Glutamatergic neuron (in vitro differentiated cells): ENCODE results near the gene SLC10A6. TPM values are rescaled to one million over a fixed set of nuclear protein-coding genes. Genes with fewer than 3 reads are reported as not detected.

ENCODE experiments used
- DNase-seq: peaks from one replicate; pipeline ENCODE4 v3.0.0; 2022
- H3K27ac Mint-ChIP-seq: one replicate; pipeline ENCODE4 v1.8.0; 2020; ENCODE audit warnings: mild to moderate bottlenecking, mixed read lengths, inconsistent platforms; ENCODE audit not compliant: unreplicated experiment
- H3K27me3 Mint-ChIP-seq: one replicate; pipeline ENCODE4 v1.8.0; 2020; ENCODE audit warnings: mild to moderate bottlenecking, moderate library complexity, mixed read lengths, inconsistent platforms; ENCODE audit not compliant: unreplicated experiment
- H3K36me3 Mint-ChIP-seq: one replicate; pipeline ENCODE4 v1.8.0; 2020; ENCODE audit warnings: mild to moderate bottlenecking, mixed read lengths, inconsistent platforms; ENCODE audit not compliant: unreplicated experiment
- H3K4me1 Mint-ChIP-seq: one replicate; pipeline ENCODE4 v1.8.0; 2020; ENCODE audit warnings: mild to moderate bottlenecking, low read depth, mixed read lengths, inconsistent platforms; ENCODE audit not compliant: unreplicated experiment
- H3K4me3 Mint-ChIP-seq: one replicate; pipeline ENCODE4 v1.8.0; 2020; ENCODE audit warnings: mild to moderate bottlenecking, mixed read lengths, inconsistent platforms; ENCODE audit not compliant: unreplicated experiment
- H3K9me3 Mint-ChIP-seq: one replicate; pipeline ENCODE4 v1.8.0; 2020; ENCODE audit warnings: mild to moderate bottlenecking, moderate library complexity, mixed read lengths, inconsistent platforms; ENCODE audit not compliant: unreplicated experiment
- long read RNA-seq: library from polyadenylated mRNA; unstranded; transcript quantifications from one replicate; pipeline ENCODE4 v2.0.0, GENCODE V29; 2020; ENCODE audit not compliant: unreplicated experiment
- total RNA-seq: library from RNA; stranded (reverse); fragmentation: NEBNext Ultra II Directional; extraction: Animal tissue kit (Norgen Biotek cat#: 25700); gene quantifications from one replicate; pipeline ENCODE4 v1.2.1, GENCODE V29; 2021; ENCODE audit not compliant: unreplicated experiment
- TF ChIP-seq, protein P1 (sequence below): fragments of 200-600 bp; sonication (generic); IDR thresholded peaks from one replicate; pipeline ENCODE4 v1.5.0; 2021; ENCODE audit not compliant: partially characterized antibody, unreplicated experiment

The SLC10A6 gene, protein sequence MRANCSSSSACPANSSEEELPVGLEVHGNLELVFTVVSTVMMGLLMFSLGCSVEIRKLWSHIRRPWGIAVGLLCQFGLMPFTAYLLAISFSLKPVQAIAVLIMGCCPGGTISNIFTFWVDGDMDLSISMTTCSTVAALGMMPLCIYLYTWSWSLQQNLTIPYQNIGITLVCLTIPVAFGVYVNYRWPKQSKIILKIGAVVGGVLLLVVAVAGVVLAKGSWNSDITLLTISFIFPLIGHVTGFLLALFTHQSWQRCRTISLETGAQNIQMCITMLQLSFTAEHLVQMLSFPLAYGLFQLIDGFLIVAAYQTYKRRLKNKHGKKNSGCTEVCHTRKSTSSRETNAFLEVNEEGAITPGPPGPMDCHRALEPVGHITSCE
- total RNA-seq = not detected
- long read RNA-seq = 0 reads

DNA sequence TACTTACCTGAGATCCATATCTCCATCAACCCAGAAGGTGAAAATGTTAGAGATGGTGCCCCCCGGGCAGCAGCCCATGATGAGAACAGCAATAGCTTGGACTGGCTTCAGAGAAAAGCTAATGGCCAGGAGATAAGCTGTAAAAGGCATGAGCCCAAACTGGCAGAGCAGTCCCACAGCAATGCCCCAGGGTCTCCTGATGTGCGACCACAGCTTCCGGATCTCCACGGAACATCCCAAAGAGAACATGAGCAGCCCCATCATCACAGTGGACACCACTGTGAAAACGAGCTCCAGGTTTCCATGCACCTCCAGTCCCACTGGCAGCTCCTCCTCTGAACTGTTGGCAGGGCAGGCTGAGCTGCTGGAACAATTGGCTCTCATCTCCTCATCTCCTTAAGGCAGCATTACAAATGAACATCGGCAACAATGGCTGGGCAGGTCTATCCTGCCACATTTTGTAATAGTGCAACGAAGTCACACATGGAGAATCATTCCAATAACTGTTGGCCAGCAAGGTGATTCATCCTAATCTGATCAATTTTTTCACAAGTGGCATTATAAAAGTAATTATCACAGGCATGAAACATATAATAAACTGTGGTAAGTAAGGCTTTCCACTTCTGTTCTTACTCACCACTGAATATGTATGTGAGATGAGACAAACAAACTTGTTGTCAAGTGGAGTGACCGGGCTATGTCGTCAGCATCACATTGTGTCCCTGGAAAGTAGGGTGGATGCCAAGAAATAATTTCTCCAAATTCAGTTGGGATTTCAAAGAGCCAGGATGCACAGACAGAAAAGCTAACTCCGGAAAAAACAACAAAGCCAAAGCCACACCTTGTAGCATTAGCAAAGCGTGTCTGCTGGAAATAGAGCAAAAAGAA lies at the start of gene SLC10A6:
Gene SLC10A6 (minus strand): TSS at position 653 of the 888 bp plus-strand sequence. CDS start 269 bp downstream, at position 384.
- no peaks in the 10 kb centered on the region for H3K36me3 Mint-ChIP-seq
- no peak within 1 kb of the TSS for H3K27ac Mint-ChIP-seq
- no peaks in the 10 kb centered on the region for H3K27me3 Mint-ChIP-seq
- TF ChIP-seq, protein P1, sequence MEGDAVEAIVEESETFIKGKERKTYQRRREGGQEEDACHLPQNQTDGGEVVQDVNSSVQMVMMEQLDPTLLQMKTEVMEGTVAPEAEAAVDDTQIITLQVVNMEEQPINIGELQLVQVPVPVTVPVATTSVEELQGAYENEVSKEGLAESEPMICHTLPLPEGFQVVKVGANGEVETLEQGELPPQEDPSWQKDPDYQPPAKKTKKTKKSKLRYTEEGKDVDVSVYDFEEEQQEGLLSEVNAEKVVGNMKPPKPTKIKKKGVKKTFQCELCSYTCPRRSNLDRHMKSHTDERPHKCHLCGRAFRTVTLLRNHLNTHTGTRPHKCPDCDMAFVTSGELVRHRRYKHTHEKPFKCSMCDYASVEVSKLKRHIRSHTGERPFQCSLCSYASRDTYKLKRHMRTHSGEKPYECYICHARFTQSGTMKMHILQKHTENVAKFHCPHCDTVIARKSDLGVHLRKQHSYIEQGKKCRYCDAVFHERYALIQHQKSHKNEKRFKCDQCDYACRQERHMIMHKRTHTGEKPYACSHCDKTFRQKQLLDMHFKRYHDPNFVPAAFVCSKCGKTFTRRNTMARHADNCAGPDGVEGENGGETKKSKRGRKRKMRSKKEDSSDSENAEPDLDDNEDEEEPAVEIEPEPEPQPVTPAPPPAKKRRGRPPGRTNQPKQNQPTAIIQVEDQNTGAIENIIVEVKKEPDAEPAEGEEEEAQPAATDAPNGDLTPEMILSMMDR = no peak
- no peak for DNase-seq
- no peaks in the 10 kb centered on the region for H3K4me1 Mint-ChIP-seq
- H3K4me3 Mint-ChIP-seq = no peak within 1 kb of the TSS
- peaks cover 3% of the 10 kb centered on the region for H3K9me3 Mint-ChIP-seq

DNA sequence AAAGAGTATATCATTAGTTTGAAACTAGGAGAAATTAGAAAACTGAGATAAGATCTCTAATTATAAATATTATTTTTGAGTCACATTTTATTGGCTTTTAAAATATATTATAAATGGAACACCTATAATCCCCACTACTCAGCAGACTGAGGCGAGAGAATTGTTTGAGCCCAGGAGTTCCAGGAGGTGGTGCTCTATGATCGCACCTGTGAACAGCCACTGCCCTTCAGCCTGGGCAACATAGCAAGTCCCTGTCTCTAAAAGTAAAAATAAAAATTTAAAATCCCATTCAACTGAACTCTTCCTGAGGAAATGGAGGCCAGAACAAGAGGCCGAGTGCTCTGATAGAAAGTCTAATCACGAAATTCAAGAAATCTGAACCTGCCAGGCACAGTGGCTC lies 49.4 kb upstream of the SLC10A6 start:
- Mint-ChIP-seq H3K4me3 (no peak overlapping the region), H3K9me3 (peaks cover 2% of the 10 kb centered on the region), H3K27me3 (peaks cover 1% of the 10 kb centered on the region), H3K36me3 (no peaks in the 10 kb centered on the region), H3K4me1 (no peaks in the 10 kb centered on the region), H3K27ac (no peak overlapping the region)
- DNase-seq = no peak
- TF ChIP-seq, protein P1 = no peak

DNA sequence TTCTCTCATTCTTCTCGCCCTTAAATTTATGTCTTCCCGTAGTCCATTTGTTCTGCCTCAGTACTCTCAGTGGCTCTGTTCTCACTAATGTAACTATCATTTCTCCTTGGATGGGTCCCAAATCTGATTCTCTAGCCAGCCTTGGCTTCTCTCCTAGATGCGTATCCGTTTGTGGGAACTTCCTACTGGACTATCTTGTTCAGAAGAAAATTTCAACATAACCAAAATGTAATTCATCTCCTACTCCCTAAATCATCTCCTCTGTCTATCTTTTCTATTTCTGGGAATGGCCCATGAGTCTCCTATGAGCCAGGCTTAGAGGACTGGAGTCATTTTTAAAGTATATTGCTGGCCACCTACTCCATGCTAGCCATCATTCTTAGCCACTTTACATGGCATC lies 47.4 kb upstream of the SLC10A6 start:
- peaks cover 1% of the 10 kb centered on the region for H3K27me3 Mint-ChIP-seq
- no peaks in the 10 kb centered on the region for H3K4me1 Mint-ChIP-seq
- H3K27ac Mint-ChIP-seq = no peak overlapping the region
- no peak for DNase-seq
- no peak overlapping the region for H3K4me3 Mint-ChIP-seq
- H3K36me3 Mint-ChIP-seq = no peaks in the 10 kb centered on the region
- no peaks in the 10 kb centered on the region for H3K9me3 Mint-ChIP-seq
- TF ChIP-seq, protein P1 = no peak

DNA sequence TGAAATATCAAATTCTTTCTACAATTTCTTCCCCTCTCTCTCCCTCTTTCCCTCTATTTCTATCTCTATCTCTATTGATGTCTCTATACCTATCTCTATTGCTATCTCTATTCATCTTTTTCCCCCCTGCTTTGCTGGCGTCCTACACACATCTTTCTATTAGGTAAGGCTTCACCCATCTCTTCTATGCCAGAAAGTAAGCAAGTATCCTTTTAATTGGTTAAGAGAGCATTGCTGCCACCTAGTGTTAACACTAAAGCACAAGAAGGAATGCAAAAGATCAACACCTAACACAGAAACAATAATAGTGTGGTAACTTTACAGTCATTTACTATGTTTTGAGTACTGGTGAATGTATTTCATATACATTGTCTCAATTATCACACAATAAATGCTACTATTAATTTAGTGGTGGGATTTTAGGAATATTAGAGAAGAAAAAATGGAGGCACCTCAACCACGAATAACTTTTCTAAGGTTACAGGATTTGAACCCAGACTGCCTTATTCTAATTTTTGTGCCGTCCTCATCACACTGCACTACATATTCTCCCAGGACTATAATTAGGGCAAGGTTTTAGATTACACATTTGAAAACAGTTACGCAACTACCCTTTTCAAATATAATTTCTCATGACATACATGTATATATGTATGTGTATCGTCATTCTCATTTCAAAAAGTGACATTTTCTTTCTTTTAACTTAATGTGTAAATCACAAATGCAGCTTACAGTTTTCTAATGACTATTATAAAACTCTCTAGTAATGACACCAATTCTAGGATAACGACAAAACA lies 46.7 kb upstream of the SLC10A6 start:
- H3K4me3 Mint-ChIP-seq = no peak overlapping the region
- no peaks in the 10 kb centered on the region for H3K9me3 Mint-ChIP-seq
- no peak for DNase-seq
- H3K4me1 Mint-ChIP-seq = no peaks in the 10 kb centered on the region
- no peak overlapping the region for H3K27ac Mint-ChIP-seq
- H3K27me3 Mint-ChIP-seq = peaks cover 1% of the 10 kb centered on the region
- no peaks in the 10 kb centered on the region for H3K36me3 Mint-ChIP-seq
- TF ChIP-seq, protein P1 = peak; percentile 67
